ENCODE measurements around the gene AIPL1.

DNA sequence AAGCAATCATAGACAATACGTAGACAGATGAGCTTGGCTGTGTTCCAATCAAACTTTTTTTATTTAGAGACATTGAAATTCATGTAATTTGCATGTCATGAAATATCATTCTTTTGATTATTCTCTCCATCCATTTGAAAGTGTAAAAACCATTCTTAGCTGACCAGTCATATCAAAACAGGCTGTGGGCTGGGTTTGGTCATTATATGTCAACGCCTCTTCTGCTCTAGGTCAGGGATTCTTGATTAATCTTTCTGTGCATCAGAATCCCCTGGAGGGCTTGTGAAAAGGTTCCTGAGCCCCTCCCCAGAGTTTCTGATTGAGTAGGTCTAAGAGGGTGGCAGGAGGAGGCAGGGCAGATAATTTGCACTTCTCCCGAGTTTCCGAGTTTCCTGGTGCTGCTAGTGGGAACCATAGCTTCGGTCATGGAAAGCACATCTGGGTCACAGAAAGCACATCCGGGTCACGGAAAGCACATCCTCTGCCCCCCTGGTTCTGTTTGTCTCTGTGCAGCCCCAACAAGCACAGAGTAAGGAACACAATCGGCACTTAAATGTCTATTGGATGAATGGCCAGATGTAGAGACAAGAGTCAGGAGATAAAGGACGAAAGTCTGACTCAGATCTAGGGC is 25.7 kb upstream of the AIPL1 start:
- TF ChIP-seq, protein P1, sequence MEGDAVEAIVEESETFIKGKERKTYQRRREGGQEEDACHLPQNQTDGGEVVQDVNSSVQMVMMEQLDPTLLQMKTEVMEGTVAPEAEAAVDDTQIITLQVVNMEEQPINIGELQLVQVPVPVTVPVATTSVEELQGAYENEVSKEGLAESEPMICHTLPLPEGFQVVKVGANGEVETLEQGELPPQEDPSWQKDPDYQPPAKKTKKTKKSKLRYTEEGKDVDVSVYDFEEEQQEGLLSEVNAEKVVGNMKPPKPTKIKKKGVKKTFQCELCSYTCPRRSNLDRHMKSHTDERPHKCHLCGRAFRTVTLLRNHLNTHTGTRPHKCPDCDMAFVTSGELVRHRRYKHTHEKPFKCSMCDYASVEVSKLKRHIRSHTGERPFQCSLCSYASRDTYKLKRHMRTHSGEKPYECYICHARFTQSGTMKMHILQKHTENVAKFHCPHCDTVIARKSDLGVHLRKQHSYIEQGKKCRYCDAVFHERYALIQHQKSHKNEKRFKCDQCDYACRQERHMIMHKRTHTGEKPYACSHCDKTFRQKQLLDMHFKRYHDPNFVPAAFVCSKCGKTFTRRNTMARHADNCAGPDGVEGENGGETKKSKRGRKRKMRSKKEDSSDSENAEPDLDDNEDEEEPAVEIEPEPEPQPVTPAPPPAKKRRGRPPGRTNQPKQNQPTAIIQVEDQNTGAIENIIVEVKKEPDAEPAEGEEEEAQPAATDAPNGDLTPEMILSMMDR (IDR thresholded peaks at IDR 0.05): no peak
- TF ChIP-seq TCF7L2 (IDR thresholded peaks at IDR 0.05; ENCODE audit: low read depth, low read length) (no peak), POLR2AphosphoS5 (IDR thresholded peaks at IDR 0.05; ENCODE audit: low read depth, low read length) (no peak)
